H1 (cell line): ENCODE results near the gene GAK. TPM values are rescaled to one million over a fixed set of nuclear protein-coding genes. Genes with fewer than 3 reads are reported as not detected.

Experiments
- TEAD4 ChIP-seq: IDR thresholded peaks from 2 replicates; pipeline ENCODE4 v1.6.1; 2012; ENCODE audit warnings: low read depth, low read length, inconsistent platforms, mixed read lengths
- polyA plus RNA-seq, 7 experiments: library from polyadenylated mRNA; depleted of rRNA in 3 of 7; stranded (reverse) in 5 of 7; unstranded in 2 of 7; fragments of >200 nt in 5 of 7; fragments of 200-250 nt in 2 of 7; gene quantifications; 1 replicate in 5 of 7; 2 replicates in 1 of 7; 4 replicates in 1 of 7; pipeline versions ENCODE4 v1.2.1 to v1.2.3, GENCODE V29; 2011 to 2013; ENCODE audit warnings: missing spikeins in 2 of 7, mixed read lengths in 2 of 7
- total RNA-seq: library from RNA; stranded (reverse); fragmentation: NEBNext Ultra II Directional; extraction: Animal tissue kit (Norgen Biotek cat#: 25700); gene quantifications from 2 replicates; pipeline ENCODE4 v1.2.1, GENCODE V29; 2021
- TF ChIP-seq, protein P1 (sequence below), 3 experiments: IDR thresholded peaks; 1 replicate in 2 of 3; 2 replicates in 1 of 3; pipeline versions ENCODE4 v1.5.1 to v1.6.1; 2011; ENCODE audit warnings: low read length in 3 of 3, mild to moderate bottlenecking in 3 of 3, inconsistent platforms in 2 of 3, low read depth in 1 of 3, moderate library complexity in 1 of 3; ENCODE audit not compliant: insufficient read depth in 1 of 3; ENCODE audit errors: control extremely low read depth in 1 of 3

Gene GAK
- total and polyA plus RNA-seq, 2 of the 8 experiments (the other 6 are each of a cell fraction or from before 2014, with no cell fraction given), result 31.5 to 70.8 TPM

DNA sequence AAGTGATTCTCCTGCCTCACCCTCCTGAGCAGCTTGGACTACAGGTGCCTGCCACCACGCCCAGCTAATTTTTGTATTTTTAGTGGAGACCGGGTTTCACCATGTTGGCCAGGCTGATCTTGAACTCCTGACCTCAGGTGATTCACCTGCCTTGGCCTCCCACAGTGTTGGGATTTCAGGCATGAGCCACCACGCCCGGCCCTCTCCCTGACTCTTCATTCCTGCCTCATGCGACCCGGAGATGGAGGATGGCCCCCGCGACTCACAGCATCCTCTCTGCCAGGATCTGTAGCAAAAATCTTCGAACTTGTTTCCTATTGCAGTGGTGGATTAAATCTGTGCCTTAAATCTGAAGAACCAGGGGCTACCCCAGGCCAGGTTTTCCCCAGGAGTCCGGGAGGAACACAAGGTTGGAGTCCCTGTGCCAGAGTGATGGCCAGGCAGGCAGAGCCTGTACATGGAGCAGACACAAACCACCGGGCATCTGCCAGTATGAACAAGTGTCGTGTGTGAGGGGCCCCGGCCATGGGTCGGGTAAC is 117.7 kb downstream of the GAK start (continued):
- TF ChIP-seq, protein P1, sequence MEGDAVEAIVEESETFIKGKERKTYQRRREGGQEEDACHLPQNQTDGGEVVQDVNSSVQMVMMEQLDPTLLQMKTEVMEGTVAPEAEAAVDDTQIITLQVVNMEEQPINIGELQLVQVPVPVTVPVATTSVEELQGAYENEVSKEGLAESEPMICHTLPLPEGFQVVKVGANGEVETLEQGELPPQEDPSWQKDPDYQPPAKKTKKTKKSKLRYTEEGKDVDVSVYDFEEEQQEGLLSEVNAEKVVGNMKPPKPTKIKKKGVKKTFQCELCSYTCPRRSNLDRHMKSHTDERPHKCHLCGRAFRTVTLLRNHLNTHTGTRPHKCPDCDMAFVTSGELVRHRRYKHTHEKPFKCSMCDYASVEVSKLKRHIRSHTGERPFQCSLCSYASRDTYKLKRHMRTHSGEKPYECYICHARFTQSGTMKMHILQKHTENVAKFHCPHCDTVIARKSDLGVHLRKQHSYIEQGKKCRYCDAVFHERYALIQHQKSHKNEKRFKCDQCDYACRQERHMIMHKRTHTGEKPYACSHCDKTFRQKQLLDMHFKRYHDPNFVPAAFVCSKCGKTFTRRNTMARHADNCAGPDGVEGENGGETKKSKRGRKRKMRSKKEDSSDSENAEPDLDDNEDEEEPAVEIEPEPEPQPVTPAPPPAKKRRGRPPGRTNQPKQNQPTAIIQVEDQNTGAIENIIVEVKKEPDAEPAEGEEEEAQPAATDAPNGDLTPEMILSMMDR (IDR thresholded peaks at IDR 0.05; ENCODE audit: control extremely low read depth in 1 of 3, insufficient read depth in 1 of 3, low read depth in 1 of 3, low read length in 3 of 3), result no peak
- no peak for TF ChIP-seq TEAD4
